NOMO-1 treated with dmso at 0.1 percent for 144 hours (cell line): ENCODE data around the gene TOX3.

Source experiments
- DNase-seq: peaks from one replicate; lab custom pipeline; 2025; ENCODE audit not compliant: unreplicated experiment; lab: John Stamatoyannopoulos, UW

The TOX3 gene

DNA sequence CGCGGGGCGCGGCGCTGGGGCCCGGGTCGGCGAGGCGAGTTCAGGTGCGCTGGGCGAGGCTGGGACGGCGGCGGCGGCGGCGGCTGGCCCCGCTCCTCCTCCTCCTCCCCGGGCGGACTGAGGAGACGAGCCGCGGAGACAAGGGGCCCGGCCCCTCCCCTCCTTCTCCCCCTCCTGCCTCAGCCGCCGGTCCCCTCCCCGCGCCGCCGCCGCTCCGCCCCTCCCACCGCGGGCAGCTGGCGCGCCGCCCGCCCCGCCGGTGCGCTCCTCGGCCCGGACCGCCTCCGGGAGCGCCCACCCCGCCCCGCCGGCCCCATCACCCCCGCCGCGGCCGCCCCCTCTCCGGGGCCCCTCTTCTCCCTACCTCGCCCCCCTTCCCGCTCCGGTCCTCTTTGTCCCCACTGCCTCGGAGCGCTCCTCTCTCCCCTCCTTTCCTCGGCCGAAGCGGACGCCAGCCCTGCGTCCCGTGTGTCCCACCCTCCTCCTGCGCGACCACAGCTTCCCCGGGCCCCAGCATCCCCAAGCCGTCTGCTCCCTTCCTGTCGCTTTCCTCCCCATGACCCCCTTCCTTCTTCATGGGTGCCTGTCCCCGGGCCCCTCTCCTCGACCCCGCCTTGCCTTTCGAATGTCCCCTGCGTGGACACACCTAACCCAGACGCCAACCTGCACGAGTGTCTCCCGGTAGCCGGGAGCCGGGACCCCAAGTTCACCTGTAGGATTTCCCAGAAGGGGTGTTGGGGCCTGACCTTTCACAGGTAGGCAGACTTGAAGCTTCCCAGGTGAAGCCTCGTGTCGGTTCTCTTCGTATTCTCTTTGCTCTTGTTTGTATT, at the start of gene TOX3:
TSS of gene TOX3 (minus strand) at position 140 of the 830 bp plus-strand sequence. CDS start 420 bp downstream, outside the sequence.
- no peak for DNase-seq

DNA sequence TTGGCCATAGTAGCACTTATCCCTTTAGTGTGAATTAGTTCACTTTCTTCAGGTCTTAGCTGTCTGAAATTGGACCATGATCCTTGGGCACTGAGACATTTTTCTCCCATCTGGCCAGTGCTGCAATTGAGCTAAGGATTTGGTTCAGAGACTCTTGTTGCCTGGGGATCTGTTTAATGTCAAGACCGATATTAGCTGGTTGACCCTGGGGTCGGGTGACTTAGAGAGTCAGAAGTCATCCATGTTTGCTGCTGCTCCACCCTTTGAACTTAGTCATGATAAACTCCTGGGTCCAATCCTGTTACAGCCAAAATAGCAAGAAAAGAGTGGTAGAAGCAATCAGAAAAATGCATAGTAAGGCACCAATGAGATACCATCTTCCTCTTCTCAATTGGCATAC, 45.8 kb upstream of the TOX3 start:
- DNase-seq, result no peak

DNA sequence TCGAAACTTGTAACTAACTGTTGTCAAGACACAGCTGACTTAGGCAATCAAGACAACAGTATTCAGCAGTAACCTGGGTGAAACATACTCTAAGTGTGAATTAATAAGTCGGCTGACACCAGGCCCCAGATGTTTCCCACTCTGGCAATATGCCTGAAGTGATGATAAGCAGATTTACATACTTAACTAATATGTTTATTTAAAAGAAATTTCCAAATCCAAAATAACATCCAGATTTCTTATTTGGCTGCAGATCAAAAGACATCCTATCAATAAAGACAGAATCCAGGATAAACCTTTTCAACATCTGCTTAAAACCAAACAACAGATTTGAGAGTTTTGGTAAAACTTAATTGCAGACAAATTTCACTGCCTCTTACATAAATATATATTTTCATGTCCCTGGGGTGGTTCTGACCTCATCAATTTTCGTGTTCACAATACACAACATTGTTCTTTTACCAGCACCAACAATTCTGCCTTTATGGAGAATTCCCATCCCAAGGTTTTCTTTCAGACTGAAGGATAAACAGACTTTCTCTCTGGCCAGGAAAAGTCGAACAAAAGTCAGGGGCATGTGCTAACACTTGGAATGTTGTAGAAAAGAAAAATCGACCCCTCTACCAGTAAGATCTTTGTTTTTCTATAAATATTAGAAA, 45.1 kb upstream of the TOX3 start:
- no peak for DNase-seq

DNA sequence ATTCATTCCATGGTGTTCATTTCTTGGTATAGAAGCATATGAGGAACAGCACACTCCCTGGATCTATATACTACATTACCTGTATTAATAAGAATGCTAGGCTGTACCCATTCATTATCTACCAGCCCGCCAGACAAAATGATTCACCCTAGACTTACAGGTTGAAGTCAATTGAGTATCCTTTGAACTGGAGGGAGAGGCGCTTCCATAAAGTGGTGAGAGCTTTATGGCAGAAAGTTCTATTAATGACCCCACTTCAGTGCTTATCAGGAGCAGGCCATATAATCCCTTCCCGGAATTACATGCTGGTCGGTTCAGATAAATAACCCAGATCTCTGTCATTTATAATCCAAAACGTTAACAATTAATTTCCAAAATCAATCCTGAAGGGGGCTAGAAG, 44.5 kb upstream of the TOX3 start:
- DNase-seq, result no peak

DNA sequence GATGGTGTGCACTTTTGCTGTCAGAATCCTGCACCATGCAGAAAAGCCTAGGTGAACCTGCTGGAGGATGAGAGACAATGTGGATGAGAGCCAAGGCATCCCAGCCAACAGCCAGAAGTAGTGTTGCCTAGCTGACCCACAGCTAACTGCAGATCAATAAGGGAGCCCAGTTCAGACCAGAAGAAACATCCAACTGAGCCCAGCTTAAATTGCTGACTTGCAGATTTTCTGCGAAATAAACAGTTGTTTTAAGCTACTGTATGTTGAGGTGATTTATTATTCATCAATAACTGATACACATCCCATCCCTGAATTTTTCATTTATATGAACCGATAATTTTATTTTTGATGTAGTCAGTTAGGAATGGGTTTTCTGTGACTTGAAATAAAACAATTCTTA, 39.2 kb upstream of the TOX3 start:
- DNase-seq, result no peak

DNA sequence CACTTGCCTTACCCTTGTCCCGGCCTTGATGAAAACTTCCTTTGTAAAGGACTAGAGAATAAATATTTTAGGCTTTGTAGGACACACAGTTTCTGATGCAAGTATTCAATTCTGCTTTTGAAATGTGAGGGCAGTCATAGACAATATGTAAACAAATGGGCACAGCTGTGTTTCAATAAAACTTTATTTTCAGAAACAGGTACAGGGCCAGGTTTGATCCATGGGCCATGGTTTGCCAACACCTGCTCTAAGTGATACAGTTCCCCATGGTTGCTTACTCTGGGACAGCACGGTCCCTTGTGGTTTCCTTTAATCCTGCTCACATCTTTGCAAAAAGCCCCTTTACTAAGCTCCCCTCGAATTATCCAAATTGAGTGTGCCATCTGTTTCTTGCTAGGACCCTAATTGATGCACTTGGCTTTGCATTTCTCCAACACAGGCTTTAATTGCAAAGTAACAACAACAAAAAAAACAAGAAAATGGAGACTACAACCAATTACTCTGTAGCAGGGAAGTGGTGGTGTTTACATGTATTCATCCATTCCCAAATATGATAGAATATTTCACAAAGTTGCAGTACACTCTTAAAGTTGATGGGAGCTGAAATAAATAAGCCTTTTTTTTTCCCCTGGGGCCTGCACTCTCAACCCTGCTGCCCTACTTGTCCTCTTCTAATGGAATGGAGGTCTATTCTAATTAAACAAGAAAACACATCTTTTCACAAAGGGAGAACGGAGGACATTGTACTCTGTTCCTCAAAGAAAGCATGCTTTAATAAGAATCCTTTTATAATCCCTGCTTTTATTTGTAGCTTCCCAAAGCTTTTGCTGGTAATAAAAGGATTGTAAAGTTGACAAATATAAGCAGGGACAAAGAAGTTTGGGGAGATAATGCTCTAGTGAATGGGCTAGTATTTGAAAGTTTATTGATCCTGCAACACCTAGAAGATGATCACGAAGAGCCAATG, 37.7 kb upstream of the TOX3 start:
- no peak for DNase-seq

GRCh38 chr16:52581530-52581929, 34.6 kb upstream of the TOX3 start:
- DNase-seq, result no peak

GRCh38 chr16:52580488-52580887, 33.5 kb upstream of the TOX3 start:
- DNase-seq, result no peak

DNA sequence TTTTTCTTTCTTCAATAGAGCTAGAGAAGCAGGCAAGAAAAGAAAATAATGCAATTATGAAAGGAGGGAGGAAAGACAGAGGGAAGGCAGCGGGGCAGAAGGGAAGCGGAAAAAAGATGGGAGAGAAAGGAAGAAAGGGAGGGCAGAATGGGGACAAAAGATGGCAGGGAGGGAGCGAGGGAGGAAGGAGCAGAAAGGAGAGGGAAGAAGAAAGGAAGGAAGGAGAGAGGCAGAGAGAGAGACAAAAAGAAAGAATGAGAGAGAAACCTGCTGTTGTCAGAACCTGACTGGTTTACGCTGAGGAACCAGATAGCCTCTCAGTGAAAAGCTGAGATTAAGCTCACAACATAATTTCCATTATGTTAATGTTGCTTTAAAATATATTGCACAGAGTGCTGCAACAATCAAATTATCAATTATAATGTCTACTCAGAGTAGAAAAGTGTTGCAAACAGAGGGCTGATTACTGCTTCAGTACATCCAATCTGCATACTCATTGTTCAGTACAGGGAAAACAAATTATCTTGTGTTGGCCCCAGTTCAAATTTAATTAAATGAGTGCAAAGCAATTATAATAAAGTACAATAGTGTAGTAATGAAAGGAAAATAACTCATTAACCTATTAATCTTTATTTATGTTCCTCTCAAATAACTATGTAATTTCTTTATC, 32.0 kb upstream of the TOX3 start:
- DNase-seq, result no peak

- no peak for DNase-seq
Measured at GRCh38 chr16:52578007-52578828, 31.3 kb upstream of the TOX3 start.

- no peak for DNase-seq
Measured at GRCh38 chr16:52577130-52577706, 30.3 kb upstream of the TOX3 start.

DNA sequence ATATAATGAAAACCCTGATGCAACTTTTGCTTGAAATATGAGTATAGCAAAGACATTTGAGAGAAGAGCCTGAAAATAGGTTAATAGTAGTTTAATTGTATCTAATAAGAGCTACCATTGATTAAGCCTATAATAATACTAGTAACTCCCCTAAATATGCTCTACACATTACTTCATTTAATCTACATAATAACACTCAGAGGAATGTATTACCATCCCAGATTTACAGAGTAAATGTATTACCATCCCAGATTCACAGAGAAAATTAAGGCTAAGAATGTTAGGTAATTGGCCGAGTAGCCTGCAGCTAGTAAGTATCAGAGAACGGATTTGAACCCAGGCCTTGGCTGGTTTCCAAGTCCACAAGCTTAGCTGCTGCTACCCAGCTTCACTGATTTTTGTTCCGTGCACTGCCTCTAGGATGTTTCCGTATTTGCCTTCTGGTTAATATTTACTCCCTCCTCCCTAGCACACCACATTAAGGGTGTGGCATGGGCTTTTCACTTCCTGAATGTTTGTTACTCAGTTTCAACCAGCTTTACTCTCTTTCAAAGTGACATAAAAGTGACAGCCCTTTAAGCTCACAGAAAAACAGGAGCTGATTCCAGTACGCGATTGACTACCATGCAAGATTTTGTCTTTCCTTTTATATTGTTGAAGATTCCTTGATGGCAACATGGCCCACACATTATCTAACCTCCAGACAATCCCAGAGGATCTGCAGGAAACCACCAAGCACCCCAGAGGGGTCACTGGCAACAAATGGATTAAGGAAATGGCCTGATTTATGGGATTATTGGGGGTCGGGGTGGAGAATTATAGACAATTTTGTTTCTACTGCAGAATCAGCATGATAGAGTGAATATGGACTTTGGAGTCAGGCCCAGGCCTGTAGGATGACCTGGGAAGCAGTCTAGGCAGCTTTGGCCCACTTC, 26.7 kb upstream of the TOX3 start:
- no peak for DNase-seq

GRCh38 chr16:52572656-52573055, 25.7 kb upstream of the TOX3 start:
- no peak for DNase-seq

- no peak for DNase-seq
Measured at GRCh38 chr16:52570495-52571091, 23.6 kb upstream of the TOX3 start.

GRCh38 chr16:52569701-52570100, 22.8 kb upstream of the TOX3 start:
- no peak for DNase-seq

GRCh38 chr16:52568983-52569690, 22.2 kb upstream of the TOX3 start:
- no peak for DNase-seq

GRCh38 chr16:52568495-52568894, 21.6 kb upstream of the TOX3 start:
- DNase-seq, result no peak

DNA sequence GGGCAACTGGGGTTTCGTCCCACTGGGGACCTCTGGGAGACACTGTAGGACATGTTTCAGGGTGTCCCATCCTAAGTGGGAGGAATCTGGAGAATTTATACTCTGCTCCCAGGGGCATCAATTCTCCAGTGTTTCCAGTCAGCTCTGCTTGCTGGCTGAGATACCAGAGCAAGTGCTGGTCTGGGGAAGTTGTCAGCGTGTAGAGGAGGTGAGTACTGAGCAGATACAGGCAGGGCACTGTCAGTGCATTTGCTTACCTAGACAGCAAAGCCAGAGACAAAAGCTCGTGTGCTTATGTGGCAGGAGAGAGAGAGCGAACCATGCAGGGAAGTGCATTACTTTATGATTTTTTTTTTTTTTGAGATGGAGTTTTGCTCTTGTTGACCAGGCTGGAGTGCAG, 20.2 kb upstream of the TOX3 start:
- no peak for DNase-seq
